ENCODE results near the gene ZNF467. TPM values are rescaled to one million over a fixed set of nuclear protein-coding genes. Genes with fewer than 3 reads are reported as not detected.

Gene ZNF467
- total RNA-seq, 2 donors from 2014 or later = 2.5 to 5.0 TPM

DNA sequence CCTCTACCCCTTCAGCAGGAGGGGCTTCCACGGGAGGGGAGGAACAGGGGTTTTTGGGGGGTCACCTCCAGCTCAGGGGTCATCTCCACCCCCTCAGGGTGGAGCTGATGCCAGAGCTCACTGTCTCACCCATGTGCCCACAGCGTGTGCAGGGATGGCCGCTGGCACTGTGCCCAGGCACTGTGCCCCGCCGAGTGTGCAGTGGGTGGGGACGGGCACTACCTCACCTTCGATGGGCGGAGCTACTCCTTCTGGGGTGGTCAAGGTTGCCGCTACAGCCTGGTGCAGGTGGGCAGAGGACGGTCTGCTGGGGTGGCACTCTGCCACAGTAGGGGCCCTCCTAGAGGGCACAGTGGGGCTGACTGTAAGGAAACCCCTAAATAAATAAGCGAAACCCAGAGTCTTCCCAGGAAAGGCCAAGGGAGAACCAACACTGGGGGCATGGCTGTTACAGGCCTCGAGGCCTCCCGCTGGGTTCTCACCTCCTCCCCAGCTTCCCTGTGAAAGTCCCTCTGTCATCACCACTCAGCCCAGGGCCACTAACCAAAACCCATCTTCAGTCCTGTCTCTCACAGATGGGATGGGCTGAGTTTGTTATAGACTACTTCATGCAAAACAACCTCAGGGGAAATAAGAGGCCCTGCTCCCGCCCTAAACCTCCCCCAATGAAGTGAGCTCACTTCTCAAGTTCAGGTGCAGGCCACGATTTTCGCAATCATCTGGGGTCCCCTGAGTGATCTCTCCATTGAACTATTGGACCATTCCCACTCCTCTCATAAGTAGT is 7.4 kb upstream of the ZNF467 start:
- Histone ChIP-seq H3K4me3 (no peak overlapping the region), H3K9ac (ENCODE audit: low read depth in 2 of 2, low read length in 2 of 2) (no peak overlapping the region), H3K36me3 (no peaks in the 10 kb centered on the region), H3K4me1 (no peaks in the 10 kb centered on the region), H3K27ac (no peak overlapping the region), H3K9me3 (no peaks in the 10 kb centered on the region), H3K27me3 (no peaks in the 10 kb centered on the region)
- intact Hi-C loops (cut with DNase I) = no loop called here
- no peak for DNase-seq
- TF ChIP-seq, protein P1, sequence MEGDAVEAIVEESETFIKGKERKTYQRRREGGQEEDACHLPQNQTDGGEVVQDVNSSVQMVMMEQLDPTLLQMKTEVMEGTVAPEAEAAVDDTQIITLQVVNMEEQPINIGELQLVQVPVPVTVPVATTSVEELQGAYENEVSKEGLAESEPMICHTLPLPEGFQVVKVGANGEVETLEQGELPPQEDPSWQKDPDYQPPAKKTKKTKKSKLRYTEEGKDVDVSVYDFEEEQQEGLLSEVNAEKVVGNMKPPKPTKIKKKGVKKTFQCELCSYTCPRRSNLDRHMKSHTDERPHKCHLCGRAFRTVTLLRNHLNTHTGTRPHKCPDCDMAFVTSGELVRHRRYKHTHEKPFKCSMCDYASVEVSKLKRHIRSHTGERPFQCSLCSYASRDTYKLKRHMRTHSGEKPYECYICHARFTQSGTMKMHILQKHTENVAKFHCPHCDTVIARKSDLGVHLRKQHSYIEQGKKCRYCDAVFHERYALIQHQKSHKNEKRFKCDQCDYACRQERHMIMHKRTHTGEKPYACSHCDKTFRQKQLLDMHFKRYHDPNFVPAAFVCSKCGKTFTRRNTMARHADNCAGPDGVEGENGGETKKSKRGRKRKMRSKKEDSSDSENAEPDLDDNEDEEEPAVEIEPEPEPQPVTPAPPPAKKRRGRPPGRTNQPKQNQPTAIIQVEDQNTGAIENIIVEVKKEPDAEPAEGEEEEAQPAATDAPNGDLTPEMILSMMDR (IDR thresholded peaks at IDR 0.05) = no peak

DNA sequence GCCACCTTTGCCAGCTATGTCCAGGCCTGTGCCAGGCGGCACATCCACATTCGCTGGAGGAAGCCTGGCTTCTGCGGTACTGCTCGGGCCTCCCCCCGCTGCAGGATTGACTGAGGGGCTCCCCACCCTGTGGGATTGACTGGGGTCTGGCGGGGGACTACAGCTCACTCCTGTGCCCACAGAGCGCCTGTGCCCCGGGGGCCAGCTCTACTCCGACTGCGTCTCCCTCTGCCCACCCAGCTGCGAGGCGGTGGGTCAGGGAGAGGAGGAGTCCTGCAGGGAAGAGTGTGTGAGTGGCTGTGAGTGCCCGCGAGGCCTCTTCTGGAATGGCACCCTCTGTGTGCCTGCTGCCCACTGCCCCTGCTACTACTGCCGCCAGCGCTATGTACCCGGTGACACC is 6.7 kb upstream of the ZNF467 start:
- intact Hi-C loops (cut with DNase I) = no loop called here
- Histone ChIP-seq H3K4me3 (no peak overlapping the region), H3K27me3 (no peaks in the 10 kb centered on the region), H3K36me3 (no peaks in the 10 kb centered on the region), H3K9me3 (no peaks in the 10 kb centered on the region), H3K27ac (no peak overlapping the region), H3K4me1 (no peaks in the 10 kb centered on the region), H3K9ac (ENCODE audit: low read depth in 2 of 2, low read length in 2 of 2) (no peak overlapping the region)
- TF ChIP-seq, protein P1 (IDR thresholded peaks at IDR 0.05) = no peak
- no peak for DNase-seq

DNA sequence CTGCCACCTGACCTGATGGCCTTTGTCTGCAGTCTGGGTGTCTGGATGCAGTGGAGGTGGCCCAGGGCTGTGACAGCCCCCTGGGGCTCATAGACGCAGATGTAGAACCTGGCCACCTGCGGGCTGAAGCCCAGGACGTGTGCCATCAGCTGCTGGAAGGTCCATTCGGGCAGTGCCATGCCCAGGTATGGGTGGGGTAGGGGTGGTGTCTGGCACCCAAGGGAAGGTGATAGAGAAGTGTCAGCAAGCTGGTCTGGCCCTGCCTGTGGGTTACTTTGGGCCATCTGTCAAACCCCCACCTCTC is 6.1 kb upstream of the ZNF467 start:
- intact Hi-C loops (cut with DNase I) = no loop called here
- Histone ChIP-seq H3K36me3 (no peaks in the 10 kb centered on the region), H3K27ac (no peak overlapping the region), H3K9me3 (no peaks in the 10 kb centered on the region), H3K27me3 (no peaks in the 10 kb centered on the region), H3K4me1 (no peaks in the 10 kb centered on the region), H3K4me3 (no peak overlapping the region), H3K9ac (ENCODE audit: low read depth in 2 of 2, low read length in 2 of 2) (no peak overlapping the region)
- DNase-seq = no peak
- TF ChIP-seq, protein P1 (IDR thresholded peaks at IDR 0.05) = no peak

DNA sequence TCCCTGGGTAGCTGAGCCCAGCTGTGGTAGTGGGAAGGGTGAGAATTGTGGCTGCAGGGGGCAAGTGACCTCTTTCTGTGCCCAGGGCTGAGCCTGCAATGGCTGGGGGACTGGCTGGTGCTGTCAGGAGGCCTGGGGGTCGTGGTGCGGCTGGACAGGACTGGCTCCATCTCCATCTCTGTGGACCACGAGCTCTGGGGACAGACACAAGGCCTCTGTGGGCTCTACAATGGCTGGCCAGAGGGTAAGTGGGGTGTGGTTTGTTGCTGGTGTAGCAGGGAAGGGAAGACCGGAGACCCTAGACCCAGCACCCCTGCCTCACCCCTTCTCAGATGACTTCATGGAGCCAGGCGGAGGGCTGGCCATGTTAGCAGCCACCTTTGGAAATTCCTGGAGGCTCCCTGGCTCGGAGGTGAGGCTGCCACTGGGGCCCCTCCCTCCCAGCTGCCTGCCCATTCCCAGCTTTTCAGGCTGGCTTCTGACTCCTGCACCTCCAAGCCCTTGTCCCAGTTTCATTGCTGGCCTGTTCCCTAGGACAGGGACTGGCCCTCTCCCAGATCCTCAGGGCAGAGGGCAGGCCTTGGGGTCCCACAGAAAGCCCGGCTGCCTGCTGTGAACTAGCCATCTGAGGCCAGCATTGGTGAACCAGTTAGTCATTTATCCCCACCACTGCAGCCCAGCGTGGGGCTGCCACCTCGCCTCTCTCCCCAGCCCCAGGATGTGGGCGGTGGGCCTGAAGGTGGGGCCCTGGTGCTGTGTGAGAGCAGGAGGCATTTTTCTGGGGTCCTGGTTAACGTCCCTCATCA is 5.5 kb upstream of the ZNF467 start:
- Histone ChIP-seq H3K27ac (no peak overlapping the region), H3K9me3 (no peaks in the 10 kb centered on the region), H3K4me1 (no peaks in the 10 kb centered on the region), H3K27me3 (no peaks in the 10 kb centered on the region), H3K36me3 (no peaks in the 10 kb centered on the region), H3K9ac (ENCODE audit: low read depth in 2 of 2, low read length in 2 of 2) (no peak overlapping the region), H3K4me3 (no peak overlapping the region)
- TF ChIP-seq, protein P1 (IDR thresholded peaks at IDR 0.05) = no peak
- intact Hi-C loops (cut with DNase I) = no loop called here
- no peak for DNase-seq

DNA sequence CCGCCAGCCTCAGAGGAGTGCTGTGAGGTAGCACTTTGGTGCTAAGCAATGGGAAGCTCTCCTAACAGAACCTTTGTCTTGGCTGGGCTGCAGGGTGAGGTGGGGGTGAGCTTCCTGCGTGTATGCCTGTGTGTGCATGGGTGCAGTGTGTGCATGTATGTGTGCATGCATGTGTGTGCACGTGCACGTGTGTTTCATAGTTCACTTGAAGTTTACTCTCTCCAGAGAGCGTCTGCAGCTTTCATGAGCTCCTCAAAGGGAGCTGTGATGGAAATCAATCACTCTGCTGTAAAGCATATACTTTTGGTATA is 4.9 kb upstream of the ZNF467 start:
- TF ChIP-seq, protein P1 (IDR thresholded peaks at IDR 0.05) = no peak
- H3K27me3 ChIP-seq = no peaks in the 10 kb centered on the region
- no peaks in the 10 kb centered on the region for H3K4me1 ChIP-seq
- H3K9me3 ChIP-seq = no peaks in the 10 kb centered on the region
- H3K27ac ChIP-seq = no peak overlapping the region
- no peak for DNase-seq
- intact Hi-C loops (cut with DNase I) = no loop called here
- H3K9ac ChIP-seq (ENCODE audit: low read depth in 2 of 2, low read length in 2 of 2) = no peak overlapping the region
- H3K4me3 ChIP-seq = no peak overlapping the region
- no peaks in the 10 kb centered on the region for H3K36me3 ChIP-seq
